A549 treated with CpdA at 1 μM for 4 hours (cell line): ENCODE results near the gene PCDHB7. TPM values are rescaled to one million over a fixed set of nuclear protein-coding genes. Genes with fewer than 3 reads are reported as not detected.

ENCODE experiments used
- total RNA-seq: library from RNA; stranded (reverse); fragments of 200-300 nt; extraction: Qiagen RNA extraction; gene quantifications from 5 replicates; pipeline ENCODE4 v1.2.3, GENCODE V29; 2022; ENCODE audit warnings: low read depth

Gene PCDHB7
- total RNA-seq: 0.01 TPM in 1 of 5 replicates, not detected in the others

GRCh38 chr5:141172381-141173204 is at the start of gene PCDHB7:
Gene PCDHB7, plus strand, starts transcription at chr5:141172644. Its CDS starts 192 bp downstream, at chr5:141172836.

DNA sequence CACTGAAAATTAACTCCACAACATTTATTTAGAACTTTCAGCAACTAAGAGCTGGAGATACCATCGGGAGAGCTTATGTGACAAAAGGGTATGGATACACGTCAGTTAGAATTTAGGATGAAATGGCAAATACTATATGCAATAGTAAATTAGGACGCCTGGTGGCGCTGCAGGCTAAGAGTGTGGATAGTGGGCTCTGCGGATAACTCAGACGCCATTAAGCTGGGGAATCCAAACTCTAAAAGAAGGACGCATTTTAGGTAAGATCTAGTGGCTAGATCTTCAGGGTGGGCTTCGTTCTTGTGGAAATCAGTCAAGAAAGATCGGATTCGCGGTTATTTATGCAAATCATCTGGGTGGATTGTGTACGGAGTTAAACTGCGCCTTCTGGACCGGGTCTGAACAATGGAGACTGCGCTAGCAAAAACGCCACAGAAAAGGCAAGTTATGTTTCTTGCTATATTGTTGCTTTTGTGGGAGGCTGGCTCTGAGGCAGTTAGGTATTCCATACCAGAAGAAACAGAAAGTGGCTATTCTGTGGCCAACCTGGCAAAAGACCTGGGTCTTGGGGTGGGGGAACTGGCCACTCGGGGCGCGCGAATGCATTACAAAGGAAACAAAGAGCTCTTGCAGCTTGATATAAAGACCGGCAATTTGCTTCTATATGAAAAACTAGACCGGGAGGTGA is 37.3 kb upstream of the PCDHB7 start, which contains the start of gene PCDHB5:
Gene PCDHB5, plus strand, starts transcription at position 177 of the 688 bp plus-strand sequence. Its CDS starts 229 bp downstream, at position 406.

GRCh38 chr5:141149812-141150211 is 22.6 kb upstream of the PCDHB7 start, which contains the start of gene PCDHB6:
Gene PCDHB6, plus strand, starts transcription at chr5:141150057. Its CDS starts 201 bp downstream, at chr5:141150258.

DNA sequence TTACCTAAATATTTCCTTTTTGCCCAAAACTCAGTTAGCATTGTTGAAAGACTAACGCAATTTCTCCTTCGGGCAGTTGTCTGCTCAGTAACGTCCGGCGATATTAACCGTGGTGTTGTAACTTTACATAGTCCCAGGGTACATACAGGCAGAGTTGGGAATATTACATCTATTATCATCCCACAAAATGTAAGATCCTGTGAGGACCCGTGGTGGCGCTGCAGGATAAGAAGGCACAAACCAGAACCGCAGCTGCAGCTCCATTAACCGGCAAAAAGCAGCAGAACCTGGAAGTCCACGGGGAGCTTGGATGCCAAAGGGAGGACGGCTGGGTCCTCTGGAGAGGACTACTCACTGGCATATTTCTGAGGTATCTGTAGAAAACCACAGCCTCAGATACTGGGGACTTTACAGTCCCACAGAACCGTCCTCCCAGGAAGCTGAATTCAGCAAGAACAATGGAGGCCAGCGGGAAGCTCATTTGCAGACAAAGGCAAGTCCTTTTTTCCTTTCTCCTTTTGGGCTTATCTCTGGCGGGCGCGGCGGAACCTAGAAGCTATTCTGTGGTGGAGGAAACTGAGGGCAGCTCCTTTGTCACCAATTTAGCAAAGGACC is 5.2 kb downstream of the PCDHB7 start, which contains the start of gene PCDHB8:
Gene PCDHB8, plus strand, starts transcription at position 214 of the 615 bp plus-strand sequence. Its CDS starts 245 bp downstream, at position 459.

DNA sequence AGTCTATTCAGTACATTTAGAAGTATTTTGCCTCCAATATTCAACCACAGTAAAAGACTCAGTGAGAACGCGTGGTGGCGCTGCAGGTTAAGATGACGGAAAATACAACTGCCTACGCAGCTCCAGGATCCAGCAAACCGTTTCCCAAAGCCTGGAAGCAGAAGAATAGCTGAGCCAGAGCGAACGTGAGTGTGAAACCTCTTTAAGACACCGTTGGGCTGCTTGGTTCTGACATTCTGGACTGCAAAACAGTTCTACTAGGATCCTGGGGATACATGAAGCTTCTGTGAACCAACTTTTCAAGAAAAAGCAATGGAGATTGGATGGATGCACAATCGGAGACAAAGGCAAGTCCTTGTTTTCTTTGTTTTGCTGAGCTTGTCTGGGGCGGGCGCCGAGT is 9.8 kb downstream of the PCDHB7 start, which contains the start of gene PCDHB16:
Gene PCDHB16, plus strand, starts transcription at position 140 of the 400 bp plus-strand sequence. Its CDS starts 173 bp downstream, at position 313.

DNA sequence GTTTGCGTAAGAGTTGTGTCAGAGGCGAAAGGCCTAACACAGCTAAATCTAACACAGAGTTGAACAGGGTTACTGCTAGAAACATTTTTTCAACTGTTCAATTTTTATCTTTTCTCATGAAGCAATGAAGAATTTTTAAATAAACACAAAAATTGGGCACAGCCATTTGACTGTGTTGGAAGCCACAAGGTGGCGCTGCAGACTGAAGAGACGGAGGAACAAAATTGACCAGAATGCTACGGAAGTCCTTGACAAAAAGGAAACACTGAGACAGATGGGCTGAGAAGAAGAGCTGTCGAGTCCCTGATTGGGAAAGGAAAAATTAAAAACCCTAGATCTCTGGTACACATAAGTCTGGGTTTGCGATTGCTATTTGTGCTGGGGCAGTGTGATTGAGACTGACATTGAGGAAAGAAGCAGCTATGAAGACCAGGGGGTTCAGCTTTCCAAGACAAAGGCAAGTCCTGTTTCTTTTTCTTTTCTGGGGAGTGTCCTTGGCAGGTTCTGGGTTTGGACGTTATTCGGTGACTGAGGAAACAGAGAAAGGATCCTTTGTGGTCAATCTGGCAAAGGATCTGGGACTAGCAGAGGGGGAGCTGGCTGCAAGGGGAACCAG is 14.6 kb downstream of the PCDHB7 start, which contains the start of gene PCDHB9:
Gene PCDHB9, plus strand, starts transcription at position 265 of the 616 bp plus-strand sequence. Its CDS starts 158 bp downstream, at position 423.

DNA sequence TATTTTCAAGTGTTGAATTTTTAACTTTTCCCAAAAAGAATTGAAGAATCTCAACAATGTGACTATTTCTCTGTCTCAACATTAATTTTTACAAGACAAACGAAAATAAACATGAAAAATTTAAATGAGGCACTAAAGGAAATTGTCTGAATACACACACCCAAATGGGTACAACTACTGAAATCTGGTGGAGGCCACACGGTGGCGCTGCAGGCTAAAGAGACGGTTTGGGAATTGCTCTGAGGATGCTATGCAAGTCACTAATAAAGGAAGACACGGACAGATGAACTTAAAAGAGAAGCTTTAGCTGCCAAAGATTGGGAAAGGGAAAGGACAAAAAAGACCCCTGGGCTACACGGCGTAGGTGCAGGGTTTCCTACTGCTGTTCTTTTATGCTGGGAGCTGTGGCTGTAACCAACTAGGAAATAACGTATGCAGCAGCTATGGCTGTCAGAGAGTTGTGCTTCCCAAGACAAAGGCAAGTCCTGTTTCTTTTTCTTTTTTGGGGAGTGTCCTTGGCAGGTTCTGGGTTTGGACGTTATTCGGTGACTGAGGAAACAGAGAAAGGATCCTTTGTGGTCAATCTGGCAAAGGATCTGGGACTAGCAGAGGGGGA is 19.8 kb downstream of the PCDHB7 start, which contains the start of gene PCDHB10:
Gene PCDHB10, plus strand, starts transcription at position 244 of the 616 bp plus-strand sequence. Its CDS starts 200 bp downstream, at position 444.

GRCh38 chr5:141199359-141200235 is 27.2 kb downstream of the PCDHB7 start, which contains the start of gene PCDHB11:
Gene PCDHB11, plus strand, starts transcription at chr5:141199627. Its CDS starts 148 bp downstream, at chr5:141199775.

DNA sequence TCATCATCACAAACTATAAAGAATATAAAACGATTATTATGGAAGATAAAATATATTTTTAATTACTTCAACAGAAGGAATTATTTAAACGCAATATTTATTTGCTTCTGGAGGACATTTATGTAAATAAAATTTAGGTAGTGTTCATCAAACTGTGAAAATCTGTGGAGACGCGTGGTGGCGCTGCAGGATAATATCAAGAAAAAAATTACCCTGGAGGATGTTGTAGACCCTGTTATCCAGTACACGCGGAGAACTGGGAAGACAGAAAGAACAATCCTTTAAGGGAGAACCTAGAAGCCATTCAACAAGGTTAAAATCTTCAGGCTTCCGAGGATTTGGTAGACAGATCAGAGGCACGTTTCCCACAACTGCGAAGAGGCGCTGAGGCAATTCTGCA is 36.0 kb downstream of the PCDHB7 start, which contains the start of gene PCDHB12:
Gene PCDHB12, plus strand, starts transcription at position 242 of the 400 bp plus-strand sequence. CDS start 189 bp downstream, outside the sequence.

GRCh38 chr5:141213656-141214339 is 41.4 kb downstream of the PCDHB7 start, which contains the start of gene PCDHB13:
Gene PCDHB13, plus strand, starts transcription at chr5:141213919. Its CDS starts 205 bp downstream, at chr5:141214124.

DNA sequence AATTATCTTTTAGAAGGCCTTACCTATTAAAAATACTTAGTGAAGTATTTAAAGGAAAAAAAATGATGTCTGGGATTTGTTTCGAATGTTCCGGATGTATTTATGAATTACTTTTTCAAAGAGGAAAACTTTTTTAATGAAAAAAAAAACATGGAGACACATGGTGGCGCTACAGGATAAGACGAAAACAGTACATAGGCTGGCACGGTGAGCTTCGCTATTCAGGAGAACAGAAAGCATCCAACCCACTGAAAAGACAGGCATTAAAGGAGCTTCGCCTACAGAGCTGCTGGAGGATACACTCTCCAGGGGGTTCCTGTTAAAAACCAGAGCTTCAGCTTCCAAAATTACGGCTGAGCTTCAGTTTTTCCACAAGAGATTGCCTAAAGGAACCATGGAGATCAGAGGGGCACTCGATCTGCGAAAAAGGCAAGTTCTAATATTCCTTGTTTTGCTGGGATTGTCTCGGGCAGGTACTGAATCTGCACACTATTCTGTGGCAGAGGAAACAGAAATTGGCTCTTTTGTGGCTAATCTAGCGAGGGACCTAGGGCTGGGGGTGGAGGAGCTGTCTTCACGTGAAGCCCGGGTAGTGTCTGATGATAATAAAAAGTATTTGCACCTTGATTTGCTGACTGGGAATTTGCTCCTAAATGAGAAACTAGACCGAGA is 50.8 kb downstream of the PCDHB7 start, which contains the start of gene PCDHB14:
Gene PCDHB14, plus strand, starts transcription at position 232 of the 672 bp plus-strand sequence. Its CDS starts 163 bp downstream, at position 395.

Other genes with a start within 250 kb of the PCDHB7 start
- 1.1 to 1.4 TPM (median 1.2 TPM) in 5 replicates for gene PCDHAC1, start 246.3 kb upstream of the PCDHB7 start, total RNA-seq
- gene PCDHAC2, start 206.2 kb upstream of the PCDHB7 start, total RNA-seq: 2.3 to 4.8 TPM (median 2.6 TPM) in 5 replicates
- gene PCDHB1, start 121.3 kb upstream of the PCDHB7 start, total RNA-seq: not detected in 5 replicates
- gene PCDHB2, start 78.0 kb upstream of the PCDHB7 start, total RNA-seq: 2.7 to 5.4 TPM (median 3.7 TPM) in 5 replicates
- gene PCDHB3, start 72.2 kb upstream of the PCDHB7 start, total RNA-seq: 0.02 to 0.06 TPM (median 0.05 TPM) in 3 of 5 replicates, not detected in the others
- 0.03 to 0.09 TPM (median 0.06 TPM) in 4 of 5 replicates, not detected in the other for gene PCDHB4, start 50.8 kb upstream of the PCDHB7 start, total RNA-seq
- 1.2 to 1.9 TPM (median 1.5 TPM) in 5 replicates for gene PCDHB5, start 37.4 kb upstream of the PCDHB7 start, total RNA-seq
- 0.89 to 1.2 TPM (median 1.1 TPM) in 5 replicates for gene PCDHB6, start 22.6 kb upstream of the PCDHB7 start, total RNA-seq
- 0.24 to 0.42 TPM (median 0.37 TPM) in 5 replicates for gene PCDHB8, start 5.1 kb downstream of the PCDHB7 start, total RNA-seq
- gene PCDHB16, start 9.7 kb downstream of the PCDHB7 start, total RNA-seq: 0.05 to 0.10 TPM (median 0.08 TPM) in 4 of 5 replicates, not detected in the other
- gene PCDHB9, start 14.5 kb downstream of the PCDHB7 start, total RNA-seq: 0.01 to 0.03 TPM in 2 of 5 replicates, not detected in the others
- 0.03 to 0.06 TPM in 2 of 5 replicates, not detected in the others for gene PCDHB10, start 19.7 kb downstream of the PCDHB7 start, total RNA-seq
- gene PCDHB11, start 27.0 kb downstream of the PCDHB7 start, total RNA-seq: 0.06 to 0.14 TPM (median 0.09 TPM) in 5 replicates
- 0.07 TPM in 1 of 5 replicates, not detected in the others for gene PCDHB12, start 36.1 kb downstream of the PCDHB7 start, total RNA-seq
- gene PCDHB13, start 41.3 kb downstream of the PCDHB7 start, total RNA-seq: 0.02 to 0.08 TPM (median 0.07 TPM) in 5 replicates
- gene PCDHB14, start 50.7 kb downstream of the PCDHB7 start, total RNA-seq: 0.06 to 0.13 TPM (median 0.09 TPM) in 5 replicates
- gene PCDHB15, start 72.8 kb downstream of the PCDHB7 start, total RNA-seq: 0.05 to 0.07 TPM (median 0.06 TPM) in 4 of 5 replicates, not detected in the other
- gene SLC25A2, start 131.4 kb downstream of the PCDHB7 start, total RNA-seq: not detected in 5 replicates
- 66.8 to 81.4 TPM (median 74.0 TPM) in 5 replicates for gene TAF7, start 148.1 kb downstream of the PCDHB7 start, total RNA-seq
- 0.27 to 0.49 TPM (median 0.31 TPM) in 5 replicates for gene PCDHGA1, start 157.9 kb downstream of the PCDHB7 start, total RNA-seq
- gene PCDHGA2, start 166.1 kb downstream of the PCDHB7 start, total RNA-seq: 0.44 to 0.73 TPM (median 0.59 TPM) in 5 replicates
- 0.05 to 0.09 TPM in 2 of 5 replicates, not detected in the others for gene PCDHGA3, start 171.2 kb downstream of the PCDHB7 start, total RNA-seq
- 1.0 to 2.1 TPM (median 1.9 TPM) in 5 replicates for gene PCDHGB1, start 177.5 kb downstream of the PCDHB7 start, total RNA-seq
- 0.08 to 0.20 TPM (median 0.10 TPM) in 5 replicates for gene PCDHGA4, start 182.4 kb downstream of the PCDHB7 start, total RNA-seq
- 0.07 to 0.19 TPM (median 0.17 TPM) in 5 replicates for gene PCDHGB2, start 187.3 kb downstream of the PCDHB7 start, total RNA-seq
- gene PCDHGA5, start 191.5 kb downstream of the PCDHB7 start, total RNA-seq: 0.11 to 0.17 TPM (median 0.15 TPM) in 5 replicates
- 0.15 to 0.35 TPM (median 0.20 TPM) in 5 replicates for gene PCDHGB3, start 197.6 kb downstream of the PCDHB7 start, total RNA-seq
- gene PCDHGA6, start 201.2 kb downstream of the PCDHB7 start, total RNA-seq: 0.13 to 0.28 TPM (median 0.22 TPM) in 5 replicates
- 0.72 to 1.3 TPM (median 0.96 TPM) in 5 replicates for gene PCDHGA7, start 210.1 kb downstream of the PCDHB7 start, total RNA-seq
- gene PCDHGB4, start 215.1 kb downstream of the PCDHB7 start, total RNA-seq: 0.66 to 1.0 TPM (median 0.73 TPM) in 5 replicates
- 0.02 TPM in 2 of 5 replicates, not detected in the others for gene PCDHGA8, start 220.0 kb downstream of the PCDHB7 start, total RNA-seq
- gene PCDHGB5, start 225.3 kb downstream of the PCDHB7 start, total RNA-seq: 1.9 to 2.8 TPM (median 2.4 TPM) in 5 replicates
- gene PCDHGA9, start 230.1 kb downstream of the PCDHB7 start, total RNA-seq: 0.06 to 0.14 TPM (median 0.08 TPM) in 3 of 5 replicates, not detected in the others
- 0.06 to 0.12 TPM (median 0.09 TPM) in 4 of 5 replicates, not detected in the other for gene PCDHGB6, start 235.4 kb downstream of the PCDHB7 start, total RNA-seq
- 0.01 TPM in 1 of 5 replicates, not detected in the others for gene PCDHGA10, start 240.3 kb downstream of the PCDHB7 start, total RNA-seq
- 0.03 to 0.16 TPM (median 0.07 TPM) in 5 replicates for gene PCDHGB7, start 245.0 kb downstream of the PCDHB7 start, total RNA-seq
- 0.02 TPM in 1 of 5 replicates, not detected in the others for gene PCDHGA11, start 248.4 kb downstream of the PCDHB7 start, total RNA-seq